HAP-1 (cell line): Measurements from ENCODE around the gene PYGM.
A peak's percentile ranks its signal among the peaks of the same experiment; 100 is the strongest.

ENCODE experiments used
- DNase-seq, 2 experiments: peaks; one replicate each; pipeline ENCODE4 v3.0.0-alpha.2; 2016 to 2020; ENCODE audit warnings: low spot score in 2 of 2
- H3K27me3 ChIP-seq: fragments of 250-450 bp; sonication (Bioruptor Pico); 2 replicates; pipeline ENCODE4 v1.5.1; 2020; ENCODE audit warnings: low read depth, mild to moderate bottlenecking, moderate library complexity
- H3K36me3 ChIP-seq: fragments of 250-450 bp; sonication (Bioruptor Pico); replicated peaks from 2 replicates; pipeline ENCODE4 v1.5.1; 2020; ENCODE audit warnings: mild to moderate bottlenecking
- H3K4me1 ChIP-seq: fragments of 250-450 bp; sonication (Bioruptor Pico); 2 replicates; pipeline ENCODE4 v1.5.1; 2020; ENCODE audit warnings: mild to moderate bottlenecking
- H3K4me3 ChIP-seq: fragments of 250-450 bp; sonication (Bioruptor Pico); 2 replicates; pipeline ENCODE4 v1.5.1; 2020; ENCODE audit warnings: mild to moderate bottlenecking, moderate library complexity
- H3K9me3 ChIP-seq: fragments of 250-450 bp; sonication (Bioruptor Pico); 2 replicates; pipeline ENCODE4 v1.5.1; 2020; ENCODE audit warnings: mild to moderate bottlenecking, moderate library complexity
- in situ Hi-C: fragments of 300-500 bp; cut with MboI; formaldehyde crosslinking; loops from 3 replicates; pipeline ENCODE4 v1.14.3; 2020; ENCODE audit warnings: low sequenced_read_pairs, inconsistent platforms, mixed read lengths

Gene PYGM

DNA sequence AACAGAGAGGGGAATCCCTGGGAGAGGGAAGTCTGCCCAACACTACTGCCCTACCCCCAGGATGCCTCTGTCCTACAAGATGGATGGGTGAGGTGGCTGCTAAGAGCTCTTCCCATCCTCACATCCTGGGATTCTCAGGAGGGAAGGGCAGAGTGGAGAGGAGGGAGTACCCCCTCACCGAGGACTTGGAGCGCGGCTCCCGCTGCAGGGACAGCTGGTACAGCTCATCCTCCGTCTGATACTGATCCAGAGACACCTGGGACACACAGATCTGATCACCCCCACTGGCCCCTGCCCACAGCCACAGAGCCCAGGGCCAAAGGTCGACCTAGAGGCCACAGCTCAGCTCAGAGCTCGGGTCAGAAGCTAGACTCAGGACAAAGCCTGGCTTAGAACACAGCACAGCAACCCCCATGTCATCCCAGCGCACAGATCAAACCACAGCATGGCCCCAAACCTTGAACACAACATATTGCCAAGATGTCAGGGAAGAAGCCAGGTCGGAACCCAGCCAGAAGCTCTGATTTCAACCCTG, 24.0 kb downstream of the PYGM start:
- Histone ChIP-seq H3K9me3 (no peaks in the 10 kb centered on the region; the same call in 1 of the 2 replicates), H3K36me3 (no peaks in the 10 kb centered on the region), H3K4me3 (no peak overlapping the region), H3K27me3 (no peaks in the 10 kb centered on the region), H3K4me1 (peaks cover 3% of the 10 kb centered on the region; the same call in 1 of the 2 replicates)
- no peak for DNase-seq
- in situ Hi-C loops, result no loop called here

DNA sequence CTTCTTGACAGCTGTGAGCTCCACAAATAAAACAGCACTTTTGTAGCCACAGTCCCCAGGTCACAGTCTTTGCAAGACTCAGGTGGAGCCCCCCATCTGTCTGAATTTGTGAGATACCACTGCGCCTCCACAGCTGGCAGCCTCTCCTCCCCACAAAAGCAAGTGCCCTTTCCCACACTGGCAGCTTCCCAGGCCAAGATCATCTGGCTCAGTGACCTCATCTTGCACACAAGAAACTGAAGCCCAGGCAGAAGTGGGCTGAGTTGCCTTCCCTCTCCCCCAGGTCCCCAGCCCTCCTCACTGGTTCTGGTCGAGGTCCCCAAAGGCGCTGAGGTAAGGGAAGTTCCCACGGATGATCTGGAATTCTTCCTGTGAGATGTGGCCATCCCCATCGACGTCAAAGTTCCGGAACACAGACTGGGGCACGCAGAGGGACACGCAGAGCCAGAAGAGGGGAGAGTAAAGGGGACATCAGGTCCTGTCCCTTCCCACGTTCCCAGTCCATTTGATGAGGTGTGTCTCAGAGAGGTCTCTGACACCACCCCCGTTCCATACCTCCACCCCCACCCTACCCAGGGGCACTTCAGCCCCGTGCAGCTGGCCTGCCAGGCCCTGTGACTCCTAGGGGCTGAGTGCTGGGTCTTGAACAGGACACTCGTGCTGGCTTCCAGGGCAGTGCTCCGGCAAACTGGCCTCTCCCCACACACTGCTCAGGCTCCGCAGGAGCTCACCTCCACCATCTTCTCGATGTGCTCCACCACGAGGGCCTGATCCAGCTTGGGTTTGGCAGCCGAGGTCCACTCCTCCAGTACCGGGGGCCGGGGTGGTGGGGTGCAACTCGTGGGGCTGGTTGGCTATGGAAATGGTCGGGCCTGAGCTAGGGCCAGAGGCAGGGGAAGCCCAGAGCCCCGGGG, 24.7 kb downstream of the PYGM start:
- in situ Hi-C loops, result no loop called here
- peaks cover 3% of the 10 kb centered on the region; the same call in 1 of the 2 replicates for H3K4me1 ChIP-seq
- H3K27me3 ChIP-seq, result no peaks in the 10 kb centered on the region
- DNase-seq, result no peak
- H3K36me3 ChIP-seq, result no peaks in the 10 kb centered on the region
- no peak overlapping the region for H3K4me3 ChIP-seq
- H3K9me3 ChIP-seq, result no peaks in the 10 kb centered on the region; the same call in 1 of the 2 replicates

DNA sequence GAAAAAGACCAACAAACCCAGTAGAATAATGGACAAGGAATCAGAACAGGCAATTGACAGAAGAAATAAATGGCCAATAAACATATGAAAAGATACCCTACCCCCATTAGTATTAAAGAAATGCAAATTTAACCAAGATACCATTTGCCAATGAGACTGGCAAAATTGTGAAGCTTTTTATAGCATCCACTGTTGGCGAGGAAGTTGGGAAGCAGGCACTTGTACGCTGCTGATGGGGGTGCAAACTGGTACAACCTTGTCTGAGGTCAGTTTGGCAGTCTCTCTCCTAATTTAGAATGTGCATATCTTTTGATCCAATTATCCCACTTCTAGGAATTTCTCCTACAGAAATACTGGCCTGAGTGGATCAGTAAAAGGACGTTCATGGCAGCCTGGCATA, 28.2 kb downstream of the PYGM start:
- no peaks in the 10 kb centered on the region for H3K27me3 ChIP-seq
- no peaks in the 10 kb centered on the region for H3K9me3 ChIP-seq
- no peaks in the 10 kb centered on the region for H3K36me3 ChIP-seq
- no peak for DNase-seq
- peaks cover 3% of the 10 kb centered on the region; the same call in 1 of the 2 replicates for H3K4me1 ChIP-seq
- no peak overlapping the region for H3K4me3 ChIP-seq
- in situ Hi-C loops, result no loop called here

DNA sequence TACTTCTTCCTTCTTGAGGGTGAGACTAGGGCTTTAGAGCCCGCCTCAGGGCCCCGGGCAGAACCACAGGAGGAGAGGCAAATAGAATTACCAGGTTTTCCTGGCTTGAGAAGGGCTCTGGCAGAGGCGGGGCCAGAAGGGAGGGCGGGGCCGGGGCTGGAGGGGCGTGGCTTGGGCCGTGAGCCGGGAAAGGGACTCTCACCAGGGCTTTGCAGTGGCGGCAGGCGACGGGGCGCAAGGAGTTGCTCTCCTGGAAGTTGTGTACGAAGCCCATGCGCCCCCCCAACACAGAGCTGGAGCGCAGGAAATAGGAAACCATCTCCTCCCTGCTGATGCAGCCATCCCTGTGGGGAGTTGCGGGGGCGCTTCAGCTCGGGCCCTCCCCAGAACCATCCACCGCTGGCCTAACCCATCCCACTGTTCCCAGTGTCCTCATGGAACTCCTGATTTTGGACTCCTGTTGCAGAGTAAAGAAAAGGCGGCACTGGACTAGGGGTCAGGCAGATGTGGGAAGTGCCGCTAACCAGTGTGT, 29.9 kb downstream of the PYGM start:
- H3K36me3 ChIP-seq, result no peaks in the 10 kb centered on the region
- no peaks in the 10 kb centered on the region for H3K9me3 ChIP-seq
- in situ Hi-C loops, result no loop called here
- no peak overlapping the region for H3K4me3 ChIP-seq
- peak in 1 of 2 experiments; percentile 77 for DNase-seq
- H3K27me3 ChIP-seq, result no peaks in the 10 kb centered on the region
- peaks cover 3% of the 10 kb centered on the region; the same call in 1 of the 2 replicates for H3K4me1 ChIP-seq

GRCh38 chr11:64728757-64729365, 30.9 kb downstream of the PYGM start:
- Histone ChIP-seq H3K4me1 (peaks cover 3% of the 10 kb centered on the region; the same call in 1 of the 2 replicates), H3K36me3 (no peaks in the 10 kb centered on the region), H3K27me3 (no peaks in the 10 kb centered on the region), H3K4me3 (no peak overlapping the region), H3K9me3 (no peaks in the 10 kb centered on the region)
- in situ Hi-C loops, result no loop called here
- no peak for DNase-seq

- peaks cover 6% of the 10 kb centered on the region for H3K27me3 ChIP-seq
- in situ Hi-C loops, result no loop called here
- H3K36me3 ChIP-seq, result no peaks in the 10 kb centered on the region
- H3K4me1 ChIP-seq, result peaks cover 3% of the 10 kb centered on the region; the same call in 1 of the 2 replicates
- no peaks in the 10 kb centered on the region for H3K9me3 ChIP-seq
- no peak for DNase-seq
- H3K4me3 ChIP-seq, result no peak overlapping the region
Measured at GRCh38 chr11:64726867-64727530, 32.8 kb downstream of the PYGM start.

GRCh38 chr11:64726211-64726641, 33.5 kb downstream of the PYGM start:
- H3K4me3 ChIP-seq, result no peak overlapping the region
- peaks cover 14% of the 10 kb centered on the region for H3K27me3 ChIP-seq
- no peaks in the 10 kb centered on the region; the same call in 1 of the 2 replicates for H3K4me1 ChIP-seq
- DNase-seq, result no peak
- H3K36me3 ChIP-seq, result no peaks in the 10 kb centered on the region
- in situ Hi-C loops, result no loop called here
- H3K9me3 ChIP-seq, result no peaks in the 10 kb centered on the region

GRCh38 chr11:64724863-64725532, 34.8 kb downstream of the PYGM start:
- Histone ChIP-seq H3K27me3 (peaks cover 26% of the 10 kb centered on the region), H3K36me3 (no peaks in the 10 kb centered on the region), H3K4me1 (no peaks in the 10 kb centered on the region; the same call in 1 of the 2 replicates), H3K4me3 (no peak overlapping the region), H3K9me3 (no peaks in the 10 kb centered on the region)
- in situ Hi-C loops, result no loop called here
- DNase-seq, result no peak

GRCh38 chr11:64723907-64724862, 35.6 kb downstream of the PYGM start:
- in situ Hi-C loops, result no loop called here
- no peak overlapping the region for H3K4me3 ChIP-seq
- H3K9me3 ChIP-seq, result no peaks in the 10 kb centered on the region
- peaks cover 34% of the 10 kb centered on the region for H3K27me3 ChIP-seq
- no peaks in the 10 kb centered on the region; the same call in 1 of the 2 replicates for H3K4me1 ChIP-seq
- no peak for DNase-seq
- no peaks in the 10 kb centered on the region for H3K36me3 ChIP-seq

- H3K9me3 ChIP-seq, result no peaks in the 10 kb centered on the region
- H3K36me3 ChIP-seq, result no peaks in the 10 kb centered on the region
- H3K4me1 ChIP-seq, result no peaks in the 10 kb centered on the region; the same call in 1 of the 2 replicates
- in situ Hi-C loops, result no loop called here
- peak within 1 kb of the TSS; percentile 56 for H3K4me3 ChIP-seq
- peak; percentile 68 to 88 for DNase-seq
- peaks cover 43% of the 10 kb centered on the region for H3K27me3 ChIP-seq
Measured at GRCh38 chr11:64723117-64723906, 36.5 kb downstream of the PYGM start, which contains the start of gene NRXN2. Gene NRXN2, minus strand, starts transcription at chr11:64723197. Its CDS starts 9,498 bp downstream, at chr11:64713699.
